ENCODE measurements around the gene BAZ1B. TPM values are rescaled to one million over a fixed set of nuclear protein-coding genes. Genes with fewer than 3 reads are reported as not detected.

The BAZ1B gene
- 64.9 and 83.6 TPM in 2 replicates for total RNA-seq

GRCh38 chr7:73522105-73522872 is at the start of gene BAZ1B:
BAZ1B (minus strand) TSS chr7:73522293; CDS start chr7:73521933, 360 bp downstream.

GRCh38 chr7:73557397-73558257 is 35.5 kb upstream of the BAZ1B start, which contains the start of gene BCL7B:
BCL7B (minus strand) TSS chr7:73557690; CDS start chr7:73557578, 112 bp downstream.

Small RNA genes lying within 50 kb of the gene (small RNA-seq; reads per million reads assigned to genes)
- gene RF00019 (not detected), gene RNU6-1198P (not detected)

Other genes with a start within 250 kb of the BAZ1B start
- 15.0 and 16.2 TPM in 2 replicates for gene NSUN5, start 213.5 kb downstream of the BAZ1B start, total RNA-seq
- not detected in 2 replicates for gene TRIM50, start 194.2 kb downstream of the BAZ1B start, total RNA-seq
- under 0.01 TPM in 1 of 2 replicates, not detected in the other for gene FKBP6, start 194.1 kb downstream of the BAZ1B start, total RNA-seq
- 0.32 and 0.39 TPM in 2 replicates for gene FZD9, start 88.5 kb downstream of the BAZ1B start, total RNA-seq
- 24.7 and 26.8 TPM in 2 replicates for gene BCL7B, start 35.4 kb upstream of the BAZ1B start, total RNA-seq
- 55.9 and 56.7 TPM in 2 replicates for gene TBL2, start 56.3 kb upstream of the BAZ1B start, total RNA-seq
- gene MLXIPL, start 102.2 kb upstream of the BAZ1B start, total RNA-seq: not detected in 2 replicates
- 2.7 and 4.3 TPM in 2 replicates for gene VPS37D, start 145.5 kb upstream of the BAZ1B start, total RNA-seq
- 3.8 and 4.4 TPM in 2 replicates for gene DNAJC30, start 161.2 kb upstream of the BAZ1B start, total RNA-seq
- 44.8 and 49.0 TPM in 2 replicates for gene BUD23, start 161.3 kb upstream of the BAZ1B start, total RNA-seq
- 11.2 and 17.0 TPM in 2 replicates for gene STX1A, start 197.4 kb upstream of the BAZ1B start, total RNA-seq
- gene ABHD11, start 216.5 kb upstream of the BAZ1B start, total RNA-seq: 8.4 and 10.7 TPM in 2 replicates
- 0.11 TPM in 1 of 2 replicates, not detected in the other for gene CLDN3, start 248.0 kb upstream of the BAZ1B start, total RNA-seq